ENCODE data around the gene LMBR1.
"Not testable (repeated sequence)": the region's sequence is repeated elsewhere in the genome, so short reads cannot be mapped to it uniquely, and the experiment has no call there.

Gene LMBR1

GRCh38 chr7:156892821-156893706, at the start of gene LMBR1:
LMBR1 (minus strand) TSS chr7:156893183; CDS start chr7:156892993, 190 bp downstream.
- DNase-seq (ENCODE audit: low spot score): peak; percentile 95

- DNase-seq (ENCODE audit: low spot score): no peak
These were observed 49.7 kb upstream of the LMBR1 start for GRCh38 chr7:156942708-156943090.

- DNase-seq (ENCODE audit: low spot score): no peak
These were observed 48.6 kb upstream of the LMBR1 start for GRCh38 chr7:156941393-156942182.

- DNase-seq (ENCODE audit: low spot score): no peak
These were observed 47.6 kb upstream of the LMBR1 start for GRCh38 chr7:156940421-156941122.

GRCh38 chr7:156936766-156937165, 43.8 kb upstream of the LMBR1 start:
- not testable (repeated sequence) for DNase-seq (ENCODE audit: low spot score)

- no peak for DNase-seq (ENCODE audit: low spot score)
These were observed 42.3 kb upstream of the LMBR1 start for GRCh38 chr7:156935250-156935649.

GRCh38 chr7:156932006-156932405, 39.0 kb upstream of the LMBR1 start:
- DNase-seq (ENCODE audit: low spot score): no peak

- DNase-seq (ENCODE audit: low spot score): peak; percentile 27
These were observed 37.0 kb upstream of the LMBR1 start for GRCh38 chr7:156929789-156930539.

GRCh38 chr7:156928406-156928747, 35.4 kb upstream of the LMBR1 start:
- DNase-seq (ENCODE audit: low spot score): no peak

GRCh38 chr7:156927571-156928405, 34.8 kb upstream of the LMBR1 start:
- DNase-seq (ENCODE audit: low spot score): no peak

GRCh38 chr7:156925821-156926220, 32.8 kb upstream of the LMBR1 start:
- not testable (repeated sequence) for DNase-seq (ENCODE audit: low spot score)

GRCh38 chr7:156922304-156922703, 29.3 kb upstream of the LMBR1 start:
- not testable (repeated sequence) for DNase-seq (ENCODE audit: low spot score)

GRCh38 chr7:156920487-156921373, 27.7 kb upstream of the LMBR1 start:
- not testable (repeated sequence) for DNase-seq (ENCODE audit: low spot score)

GRCh38 chr7:156920076-156920475, 27.1 kb upstream of the LMBR1 start:
- no peak for DNase-seq (ENCODE audit: low spot score)

GRCh38 chr7:156919132-156919713, 26.2 kb upstream of the LMBR1 start:
- no peak for DNase-seq (ENCODE audit: low spot score)

GRCh38 chr7:156918635-156919034, 25.7 kb upstream of the LMBR1 start:
- DNase-seq (ENCODE audit: low spot score): no peak

GRCh38 chr7:156909574-156910252, 16.7 kb upstream of the LMBR1 start:
- DNase-seq (ENCODE audit: low spot score): not testable (repeated sequence)

GRCh38 chr7:156907656-156908055, 14.7 kb upstream of the LMBR1 start:
- DNase-seq (ENCODE audit: low spot score): no peak

GRCh38 chr7:156906200-156906649, 13.2 kb upstream of the LMBR1 start:
- no peak for DNase-seq (ENCODE audit: low spot score)

Data from CD4-positive, alpha-beta T cell treated with Interleukin-15 for 4 hours (primary cell).